Liver (tissue), 9 donors: ENCODE measurements around the gene KRTAP9-8. TPM values are rescaled to one million over a fixed set of nuclear protein-coding genes. Genes with fewer than 3 reads are reported as not detected.

Source experiments
- DNase-seq: peaks from one replicate; pipeline ENCODE4 v3.0.0-alpha.2; 2017; ENCODE audit warnings: low spot score
- H3K27ac ChIP-seq, 2 donors: one replicate each; pipeline ENCODE4 v1.7.0; 2013; ENCODE audit warnings: inconsistent platforms in 2 of 2, low read length in 2 of 2, control low read depth in 1 of 2, low read depth in 1 of 2, mild to moderate bottlenecking in 1 of 2
- H3K27me3 ChIP-seq, 4 donors: one replicate each; pipeline versions ENCODE4 v1.6.1 to v1.7.0; 2013; ENCODE audit warnings: low read length in 3 of 4, inconsistent platforms in 1 of 4, mild to moderate bottlenecking in 1 of 4, moderate library complexity in 1 of 4; ENCODE audit not compliant: control insufficient read depth in 4 of 4, insufficient read depth in 4 of 4
- H3K36me3 ChIP-seq, 4 donors: one replicate each; pipeline versions ENCODE4 v1.6.1 to v1.7.0; 2013; ENCODE audit warnings: low read length in 3 of 4, mild to moderate bottlenecking in 3 of 4, low read depth in 1 of 4, moderate library complexity in 1 of 4; ENCODE audit not compliant: control insufficient read depth in 4 of 4, insufficient read depth in 3 of 4
- H3K4me1 ChIP-seq, 4 donors: one replicate each; pipeline versions ENCODE4 v1.6.1 to v1.7.0; 2013; ENCODE audit warnings: low read length in 3 of 4, mild to moderate bottlenecking in 3 of 4, moderate library complexity in 1 of 4; ENCODE audit not compliant: control insufficient read depth in 4 of 4, insufficient read depth in 4 of 4
- H3K4me3 ChIP-seq, 3 donors: one replicate each; pipeline versions ENCODE4 v1.6.1 to v1.7.0; 2013; ENCODE audit warnings: low read length in 3 of 3, control low read depth in 1 of 3, low read depth in 1 of 3, mild to moderate bottlenecking in 1 of 3
- H3K9ac ChIP-seq, 2 donors: one replicate each; pipeline ENCODE4 v1.7.0; 2013; ENCODE audit warnings: low read length in 2 of 2, mild to moderate bottlenecking in 2 of 2, moderate library complexity in 2 of 2, control low read depth in 1 of 2, low read depth in 1 of 2
- H3K9me3 ChIP-seq, 4 donors: one replicate each; pipeline versions ENCODE4 v1.6.1 to v1.7.0; 2013; ENCODE audit warnings: low read length in 3 of 4; ENCODE audit not compliant: control insufficient read depth in 4 of 4
- FOXA1 ChIP-seq: IDR thresholded peaks from 2 replicates; pipeline ENCODE4 v1.6.1; 2016; ENCODE audit warnings: antibody characterized with exemption
- FOXA2 ChIP-seq: IDR thresholded peaks from 2 replicates; pipeline ENCODE4 v1.6.1; 2016; ENCODE audit warnings: antibody characterized with exemption
- GABPA ChIP-seq, 2 donors: IDR thresholded peaks in 1 of 2; conservative IDR thresholded peaks in 1 of 2; 2 replicates each; pipeline ENCODE4 v1.6.1; 2016; ENCODE audit warnings: antibody characterized with exemption in 2 of 2, mild to moderate bottlenecking in 1 of 2, moderate library complexity in 1 of 2
- HNF4A ChIP-seq, 2 donors: conservative IDR thresholded peaks; 2 replicates each; pipeline ENCODE4 v1.6.1; 2016; ENCODE audit warnings: antibody characterized with exemption in 2 of 2, mild to moderate bottlenecking in 2 of 2
- JUND ChIP-seq, 2 donors: IDR thresholded peaks; 2 replicates each; pipeline ENCODE4 v1.6.1; 2016; ENCODE audit warnings: antibody characterized with exemption in 2 of 2
- RAD21 ChIP-seq, 2 donors: IDR thresholded peaks; 2 replicates each; pipeline ENCODE4 v1.6.1; 2016; ENCODE audit warnings: antibody characterized with exemption in 2 of 2, mild to moderate bottlenecking in 2 of 2
- RXRA ChIP-seq, 2 donors: IDR thresholded peaks; 2 replicates each; pipeline ENCODE4 v1.6.1; 2017 to 2018; ENCODE audit warnings: antibody characterized with exemption in 2 of 2, mild to moderate bottlenecking in 1 of 2
- SP1 ChIP-seq: IDR thresholded peaks from 2 replicates; pipeline ENCODE4 v1.6.1; 2018; ENCODE audit warnings: antibody characterized with exemption, mild to moderate bottlenecking
- TAF1 ChIP-seq: conservative IDR thresholded peaks from 2 replicates; pipeline ENCODE4 v1.6.1; 2016; ENCODE audit warnings: antibody characterized with exemption, mild to moderate bottlenecking
- YY1 ChIP-seq: IDR thresholded peaks from 2 replicates; pipeline ENCODE4 v1.6.1; 2016; ENCODE audit warnings: antibody characterized with exemption, mild to moderate bottlenecking
- WGBS: extraction: QIAGEN DNeasy Blood & Tissue Kit; methylation state at CpG from one replicate; pipeline ENCODE4 v1.1.7; 2013; 5-methylcytosine and 5-hydroxymethylcytosine counted together
- polyA plus RNA-seq, 2 donors: library from polyadenylated mRNA; stranded (reverse) in 1 of 2; unstranded in 1 of 2; fragments of 200-250 nt in 1 of 2; fragments of >200 nt in 1 of 2; fragmentation: Nextera tagmentation in 1 of 2; extraction: Ambion mirVana in 1 of 2; gene quantifications; one replicate each; pipeline versions ENCODE4 v1.2.1 to v1.2.3, GENCODE V29; 2013 to 2015
- total RNA-seq, 2 donors: library from RNA; depleted of rRNA; stranded (reverse); fragments of >200 nt; gene quantifications; one replicate each; pipeline ENCODE4 v1.2.3, GENCODE V29; 2014
- TF ChIP-seq, protein P1 (sequence below): IDR thresholded peaks from 2 replicates; pipeline ENCODE4 v1.6.1; 2016; ENCODE audit warnings: antibody characterized with exemption, mild to moderate bottlenecking
- TF ChIP-seq, protein P2 (sequence below): IDR thresholded peaks from 2 replicates; pipeline ENCODE4 v1.6.1; 2016; ENCODE audit warnings: antibody characterized with exemption
- TF ChIP-seq, protein P3 (sequence below): IDR thresholded peaks from 2 replicates; pipeline ENCODE4 v1.6.1; 2016; ENCODE audit warnings: antibody characterized with exemption
- TF ChIP-seq, protein P4 (sequence below): IDR thresholded peaks from 2 replicates; pipeline ENCODE4 v1.6.1; 2016; ENCODE audit warnings: antibody characterized with exemption
- donor health status: healthy.
- donor health status: healthy.
- donor health status: healthy.
- donor health status: healthy.
- donor health status: healthy.

The KRTAP9-8 gene
- total and polyA plus RNA-seq, 4 donors: not detected

DNA sequence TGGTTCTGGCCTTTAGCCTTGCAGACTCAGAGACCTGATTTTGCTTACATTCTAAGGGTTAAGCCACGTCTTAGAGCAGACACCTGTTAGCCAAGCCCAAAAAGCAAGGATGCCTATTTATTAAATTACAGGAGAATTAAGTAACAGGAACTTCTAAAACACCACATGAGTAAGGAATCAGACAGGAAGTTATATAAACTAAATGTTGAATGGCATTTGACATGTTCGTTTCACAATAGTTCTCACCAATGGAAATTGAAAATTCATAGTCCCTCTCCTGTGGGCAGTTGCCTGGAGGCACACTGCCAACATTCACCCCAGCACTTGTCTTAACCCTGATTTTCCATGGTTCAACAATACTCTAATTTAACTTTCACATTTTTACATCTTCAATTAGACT, 46.7 kb downstream of the KRTAP9-8 start:
- 35% methylated on average over 2 of the region's 2 CpGs for WGBS

DNA sequence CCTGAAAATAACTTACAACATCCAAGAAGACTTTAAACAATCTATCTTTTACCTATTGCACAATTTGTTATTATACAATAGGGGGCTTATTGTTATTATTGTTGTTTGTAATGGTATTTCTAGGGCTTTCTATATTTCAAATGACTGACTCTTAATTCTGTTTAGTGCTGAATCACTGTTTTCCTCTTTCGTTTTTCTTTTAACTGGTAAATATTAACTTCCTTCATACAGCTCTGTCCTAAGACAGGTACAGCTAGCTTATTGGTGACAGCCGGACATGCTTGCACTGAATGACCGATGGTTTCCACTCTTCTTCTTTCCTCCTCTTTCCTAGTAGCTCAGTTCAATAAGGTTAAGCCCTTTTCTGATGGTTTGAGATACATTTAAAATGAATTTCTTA, 49.3 kb downstream of the KRTAP9-8 start:
- Histone ChIP-seq H3K4me3 (no peak overlapping the region), H3K36me3 (no peaks in the 10 kb centered on the region), H3K27ac (no peak overlapping the region), H3K9me3 (no peaks in the 10 kb centered on the region), H3K4me1 (no peaks in the 10 kb centered on the region), H3K9ac (no peak overlapping the region), H3K27me3 (no peaks in the 10 kb centered on the region)
- DNase-seq: no peak
- TF ChIP-seq FOXA1 (no peak), JUND (IDR thresholded peaks at IDR 0.05) (no peak), RXRA (IDR thresholded peaks at IDR 0.05) (no peak), GABPA (IDR thresholded peaks at IDR 0.05 in 1 of 2, conservative IDR thresholded peaks at IDR 0.05 in 1 of 2) (no peak), RAD21 (IDR thresholded peaks at IDR 0.05) (no peak), YY1 (no peak), SP1 (no peak), TAF1 (no peak), HNF4A (conservative IDR thresholded peaks at IDR 0.05) (no peak), FOXA2 (no peak)
- TF ChIP-seq, protein P1, sequence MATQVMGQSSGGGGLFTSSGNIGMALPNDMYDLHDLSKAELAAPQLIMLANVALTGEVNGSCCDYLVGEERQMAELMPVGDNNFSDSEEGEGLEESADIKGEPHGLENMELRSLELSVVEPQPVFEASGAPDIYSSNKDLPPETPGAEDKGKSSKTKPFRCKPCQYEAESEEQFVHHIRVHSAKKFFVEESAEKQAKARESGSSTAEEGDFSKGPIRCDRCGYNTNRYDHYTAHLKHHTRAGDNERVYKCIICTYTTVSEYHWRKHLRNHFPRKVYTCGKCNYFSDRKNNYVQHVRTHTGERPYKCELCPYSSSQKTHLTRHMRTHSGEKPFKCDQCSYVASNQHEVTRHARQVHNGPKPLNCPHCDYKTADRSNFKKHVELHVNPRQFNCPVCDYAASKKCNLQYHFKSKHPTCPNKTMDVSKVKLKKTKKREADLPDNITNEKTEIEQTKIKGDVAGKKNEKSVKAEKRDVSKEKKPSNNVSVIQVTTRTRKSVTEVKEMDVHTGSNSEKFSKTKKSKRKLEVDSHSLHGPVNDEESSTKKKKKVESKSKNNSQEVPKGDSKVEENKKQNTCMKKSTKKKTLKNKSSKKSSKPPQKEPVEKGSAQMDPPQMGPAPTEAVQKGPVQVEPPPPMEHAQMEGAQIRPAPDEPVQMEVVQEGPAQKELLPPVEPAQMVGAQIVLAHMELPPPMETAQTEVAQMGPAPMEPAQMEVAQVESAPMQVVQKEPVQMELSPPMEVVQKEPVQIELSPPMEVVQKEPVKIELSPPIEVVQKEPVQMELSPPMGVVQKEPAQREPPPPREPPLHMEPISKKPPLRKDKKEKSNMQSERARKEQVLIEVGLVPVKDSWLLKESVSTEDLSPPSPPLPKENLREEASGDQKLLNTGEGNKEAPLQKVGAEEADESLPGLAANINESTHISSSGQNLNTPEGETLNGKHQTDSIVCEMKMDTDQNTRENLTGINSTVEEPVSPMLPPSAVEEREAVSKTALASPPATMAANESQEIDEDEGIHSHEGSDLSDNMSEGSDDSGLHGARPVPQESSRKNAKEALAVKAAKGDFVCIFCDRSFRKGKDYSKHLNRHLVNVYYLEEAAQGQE: no peak
- TF ChIP-seq, protein P2, sequence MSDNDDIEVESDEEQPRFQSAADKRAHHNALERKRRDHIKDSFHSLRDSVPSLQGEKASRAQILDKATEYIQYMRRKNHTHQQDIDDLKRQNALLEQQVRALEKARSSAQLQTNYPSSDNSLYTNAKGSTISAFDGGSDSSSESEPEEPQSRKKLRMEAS: no peak
- TF ChIP-seq, protein P3, sequence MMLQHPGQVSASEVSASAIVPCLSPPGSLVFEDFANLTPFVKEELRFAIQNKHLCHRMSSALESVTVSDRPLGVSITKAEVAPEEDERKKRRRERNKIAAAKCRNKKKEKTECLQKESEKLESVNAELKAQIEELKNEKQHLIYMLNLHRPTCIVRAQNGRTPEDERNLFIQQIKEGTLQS: no peak
- TF ChIP-seq, protein P4, sequence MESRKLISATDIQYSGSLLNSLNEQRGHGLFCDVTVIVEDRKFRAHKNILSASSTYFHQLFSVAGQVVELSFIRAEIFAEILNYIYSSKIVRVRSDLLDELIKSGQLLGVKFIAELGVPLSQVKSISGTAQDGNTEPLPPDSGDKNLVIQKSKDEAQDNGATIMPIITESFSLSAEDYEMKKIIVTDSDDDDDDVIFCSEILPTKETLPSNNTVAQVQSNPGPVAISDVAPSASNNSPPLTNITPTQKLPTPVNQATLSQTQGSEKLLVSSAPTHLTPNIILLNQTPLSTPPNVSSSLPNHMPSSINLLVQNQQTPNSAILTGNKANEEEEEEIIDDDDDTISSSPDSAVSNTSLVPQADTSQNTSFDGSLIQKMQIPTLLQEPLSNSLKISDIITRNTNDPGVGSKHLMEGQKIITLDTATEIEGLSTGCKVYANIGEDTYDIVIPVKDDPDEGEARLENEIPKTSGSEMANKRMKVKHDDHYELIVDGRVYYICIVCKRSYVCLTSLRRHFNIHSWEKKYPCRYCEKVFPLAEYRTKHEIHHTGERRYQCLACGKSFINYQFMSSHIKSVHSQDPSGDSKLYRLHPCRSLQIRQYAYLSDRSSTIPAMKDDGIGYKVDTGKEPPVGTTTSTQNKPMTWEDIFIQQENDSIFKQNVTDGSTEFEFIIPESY: no peak
- 51% methylated on average over 3 of the region's 3 CpGs for WGBS

More for the DNA sequence above, 46.7 kb downstream of the KRTAP9-8 start:
- TF ChIP-seq FOXA1 (no peak), YY1 (no peak), SP1 (no peak), FOXA2 (no peak), HNF4A (conservative IDR thresholded peaks at IDR 0.05) (no peak), RAD21 (IDR thresholded peaks at IDR 0.05) (no peak)
- TF ChIP-seq, protein P4: no peak
- TF ChIP-seq, protein P1: no peak
- TF ChIP-seq, protein P3: no peak
- Histone ChIP-seq H3K9ac (no peak overlapping the region), H3K9me3 (peaks cover 0 to 3% (median 0%) of the 10 kb centered on the region in 4 donors), H3K4me3 (no peak overlapping the region), H3K4me1 (no peaks in the 10 kb centered on the region), H3K27me3 (peaks cover 0 to 3% (median 0%) of the 10 kb centered on the region in 4 donors), H3K36me3 (no peaks in the 10 kb centered on the region), H3K27ac (no peak overlapping the region)
- no peak for DNase-seq
